NCI-H2107 treated with DMSO at 0.1 percent for 48 hours (cell line): ENCODE results near the gene SDK2.
A peak's percentile ranks its signal among the peaks of the same experiment; 100 is the strongest.

ENCODE experiments used
- DNase-seq: peaks from one replicate; lab custom pipeline; 2025; ENCODE audit not compliant: unreplicated experiment; lab: John Stamatoyannopoulos, UW

The SDK2 gene

GRCh38 chr17:73588891-73589290, 55.4 kb downstream of the SDK2 start:
- DNase-seq = peak; percentile 76

- DNase-seq = no peak
Measured at GRCh38 chr17:73588301-73588846, 55.9 kb downstream of the SDK2 start.

- DNase-seq = no peak
Measured at GRCh38 chr17:73586921-73587602, 57.2 kb downstream of the SDK2 start.

GRCh38 chr17:73586275-73586832, 57.9 kb downstream of the SDK2 start:
- no peak for DNase-seq

- DNase-seq = no peak
Measured at GRCh38 chr17:73585583-73585982, 58.7 kb downstream of the SDK2 start.

- DNase-seq = no peak
Measured at GRCh38 chr17:73584987-73585386, 59.3 kb downstream of the SDK2 start.

- DNase-seq = no peak
Measured at GRCh38 chr17:73584049-73584448, 60.2 kb downstream of the SDK2 start.

GRCh38 chr17:73582821-73583220, 61.4 kb downstream of the SDK2 start:
- DNase-seq = no peak

- DNase-seq = no peak
Measured at GRCh38 chr17:73582359-73582758, 61.9 kb downstream of the SDK2 start.

- DNase-seq = no peak
Measured at GRCh38 chr17:73581379-73581778, 62.9 kb downstream of the SDK2 start.

GRCh38 chr17:73580073-73580710, 64.1 kb downstream of the SDK2 start:
- DNase-seq = no peak

GRCh38 chr17:73576556-73577098, 67.6 kb downstream of the SDK2 start:
- no peak for DNase-seq

GRCh38 chr17:73575470-73576221, 68.6 kb downstream of the SDK2 start:
- DNase-seq = no peak

- DNase-seq = no peak
Measured at GRCh38 chr17:73571511-73572130, 72.6 kb downstream of the SDK2 start.

GRCh38 chr17:73569762-73570319, 74.4 kb downstream of the SDK2 start:
- DNase-seq = no peak

- no peak for DNase-seq
Measured at GRCh38 chr17:73568934-73569333, 75.3 kb downstream of the SDK2 start.

GRCh38 chr17:73566905-73567782, 77.1 kb downstream of the SDK2 start:
- no peak for DNase-seq

GRCh38 chr17:73564843-73565242, 79.4 kb downstream of the SDK2 start:
- DNase-seq = no peak

GRCh38 chr17:73562896-73563295, 81.3 kb downstream of the SDK2 start:
- DNase-seq = no peak

GRCh38 chr17:73561111-73561510, 83.1 kb downstream of the SDK2 start:
- DNase-seq = no peak
